ENCODE results near the gene CSGALNACT2. TPM values are rescaled to one million over a fixed set of nuclear protein-coding genes. Genes with fewer than 3 reads are reported as not detected.
A peak's percentile ranks its signal among the peaks of the same experiment; 100 is the strongest.

Gene CSGALNACT2
- total RNA-seq, 1 donor, result 31.8 TPM

DNA sequence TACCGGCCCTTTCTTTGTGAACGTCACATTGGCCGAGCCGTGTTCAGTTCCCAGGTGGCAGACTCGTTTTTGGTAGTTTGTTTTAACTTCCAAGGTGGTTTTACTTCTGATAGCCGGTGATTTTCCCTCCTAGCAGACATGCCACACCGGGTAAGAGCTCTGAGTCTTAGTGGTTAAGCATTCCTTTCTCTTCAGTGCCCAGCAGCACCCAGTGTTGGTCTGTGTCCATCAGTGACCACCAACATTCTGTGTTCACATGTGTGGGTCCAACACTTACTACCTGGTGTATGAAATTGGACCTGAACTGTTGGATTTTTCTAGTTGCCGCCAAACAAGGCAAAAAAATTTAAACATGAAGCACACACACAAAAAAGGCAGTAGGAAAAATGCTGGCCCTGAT, 9.9 kb upstream of the CSGALNACT2 start:
- Histone ChIP-seq H3K4me2 (ENCODE audit: insufficient read depth, low read length) (no peak overlapping the region), H3K9me3 (ENCODE audit: low read depth, low read length) (no peaks in the 10 kb centered on the region), H3K27me3 (ENCODE audit: insufficient read depth, low read length) (peaks cover 7% of the 10 kb centered on the region), H3K36me3 (ENCODE audit: insufficient read depth, low read length) (no peaks in the 10 kb centered on the region), H3K4me1 (ENCODE audit: insufficient read depth, low read length) (peaks cover 16% of the 10 kb centered on the region), H3K79me2 (ENCODE audit: insufficient read depth, low read length) (no peaks in the 10 kb centered on the region), H4K20me1 (ENCODE audit: insufficient read depth, low read length) (no peaks in the 10 kb centered on the region), H3K27ac (ENCODE audit: low read depth, low read length) (no peak overlapping the region), H2AFZ (ENCODE audit: low read length) (no peak overlapping the region), H3K4me3 (ENCODE audit: insufficient read depth, low read length) (no peak overlapping the region)
- no peak for DNase-seq (ENCODE audit: insufficient read length, low spot score, missing footprints)
- TF ChIP-seq, protein P1, sequence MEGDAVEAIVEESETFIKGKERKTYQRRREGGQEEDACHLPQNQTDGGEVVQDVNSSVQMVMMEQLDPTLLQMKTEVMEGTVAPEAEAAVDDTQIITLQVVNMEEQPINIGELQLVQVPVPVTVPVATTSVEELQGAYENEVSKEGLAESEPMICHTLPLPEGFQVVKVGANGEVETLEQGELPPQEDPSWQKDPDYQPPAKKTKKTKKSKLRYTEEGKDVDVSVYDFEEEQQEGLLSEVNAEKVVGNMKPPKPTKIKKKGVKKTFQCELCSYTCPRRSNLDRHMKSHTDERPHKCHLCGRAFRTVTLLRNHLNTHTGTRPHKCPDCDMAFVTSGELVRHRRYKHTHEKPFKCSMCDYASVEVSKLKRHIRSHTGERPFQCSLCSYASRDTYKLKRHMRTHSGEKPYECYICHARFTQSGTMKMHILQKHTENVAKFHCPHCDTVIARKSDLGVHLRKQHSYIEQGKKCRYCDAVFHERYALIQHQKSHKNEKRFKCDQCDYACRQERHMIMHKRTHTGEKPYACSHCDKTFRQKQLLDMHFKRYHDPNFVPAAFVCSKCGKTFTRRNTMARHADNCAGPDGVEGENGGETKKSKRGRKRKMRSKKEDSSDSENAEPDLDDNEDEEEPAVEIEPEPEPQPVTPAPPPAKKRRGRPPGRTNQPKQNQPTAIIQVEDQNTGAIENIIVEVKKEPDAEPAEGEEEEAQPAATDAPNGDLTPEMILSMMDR (IDR thresholded peaks at IDR 0.05; ENCODE audit: extremely low read depth, low read depth, low read length), result no peak

DNA sequence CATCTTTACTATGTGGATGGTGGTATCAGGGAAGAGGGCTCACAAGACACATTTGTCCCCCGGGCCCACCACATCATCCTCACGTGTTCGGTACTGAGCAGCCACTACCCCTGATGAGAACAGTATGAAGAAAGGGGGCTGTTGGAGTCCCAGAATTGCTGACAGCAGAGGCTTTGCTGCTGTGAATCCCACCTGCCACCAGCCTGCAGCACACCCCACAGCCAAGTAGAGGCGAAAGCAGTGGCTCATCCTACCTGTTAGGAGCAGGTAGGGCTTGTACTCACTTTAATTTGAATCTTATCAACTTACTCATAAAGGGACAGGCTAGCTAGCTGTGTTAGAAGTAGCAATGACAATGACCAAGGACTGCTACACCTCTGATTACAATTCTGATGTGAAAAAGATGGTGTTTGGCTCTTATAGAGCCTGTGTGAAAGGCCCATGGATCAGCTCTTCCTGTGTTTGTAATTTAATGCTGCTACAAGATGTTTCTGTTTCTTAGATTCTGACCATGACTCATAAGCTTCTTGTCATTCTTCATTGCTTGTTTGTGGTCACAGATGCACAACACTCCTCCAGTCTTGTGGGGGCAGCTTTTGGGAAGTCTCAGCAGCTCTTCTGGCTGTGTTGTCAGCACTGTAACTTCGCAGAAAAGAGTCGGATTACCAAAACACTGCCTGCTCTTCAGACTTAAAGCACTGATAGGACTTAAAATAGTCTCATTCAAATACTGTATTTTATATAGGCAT, 9.1 kb upstream of the CSGALNACT2 start:
- H3K4me3 ChIP-seq (ENCODE audit: insufficient read depth, low read length), result no peak overlapping the region

DNA sequence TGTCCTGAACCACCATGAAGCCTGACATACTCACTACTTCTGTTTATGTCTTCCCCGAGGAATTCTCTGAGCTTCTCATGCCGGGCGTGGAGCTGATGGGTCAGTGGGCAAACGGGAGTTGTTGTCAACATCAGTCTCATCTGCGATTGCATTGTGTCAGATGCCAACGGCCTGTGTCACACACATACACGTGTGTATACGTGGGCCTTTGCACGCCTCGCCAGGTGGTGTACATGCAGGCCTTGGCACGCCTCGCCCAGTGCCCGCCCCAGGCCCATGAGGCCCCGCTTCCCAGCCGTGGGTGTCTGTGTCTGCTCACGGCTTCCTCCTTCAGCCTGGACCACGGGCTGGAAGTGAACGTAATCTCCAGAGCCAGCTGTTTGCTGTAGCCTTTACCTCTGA, 7.5 kb upstream of the CSGALNACT2 start:
- H3K27me3 ChIP-seq (ENCODE audit: insufficient read depth, low read length), result no peaks in the 10 kb centered on the region
- no peak overlapping the region for H2AFZ ChIP-seq (ENCODE audit: low read length)
- H3K9me3 ChIP-seq (ENCODE audit: low read depth, low read length), result no peaks in the 10 kb centered on the region
- no peaks in the 10 kb centered on the region for H3K79me2 ChIP-seq (ENCODE audit: insufficient read depth, low read length)
- H3K27ac ChIP-seq (ENCODE audit: low read depth, low read length), result no peak overlapping the region
- DNase-seq (ENCODE audit: insufficient read length, low spot score, missing footprints), result peak; percentile 5
- H3K4me3 ChIP-seq (ENCODE audit: insufficient read depth, low read length), result no peak overlapping the region
- no peak overlapping the region for H3K4me2 ChIP-seq (ENCODE audit: insufficient read depth, low read length)
- peaks cover 16% of the 10 kb centered on the region for H3K4me1 ChIP-seq (ENCODE audit: insufficient read depth, low read length)
- H3K36me3 ChIP-seq (ENCODE audit: insufficient read depth, low read length), result no peaks in the 10 kb centered on the region
- peaks cover 4% of the 10 kb centered on the region for H4K20me1 ChIP-seq (ENCODE audit: insufficient read depth, low read length)
- TF ChIP-seq, protein P1 (IDR thresholded peaks at IDR 0.05; ENCODE audit: extremely low read depth, low read depth, low read length), result no peak

More for the DNA sequence above, 9.1 kb upstream of the CSGALNACT2 start:
- H3K79me2 ChIP-seq (ENCODE audit: insufficient read depth, low read length), result no peaks in the 10 kb centered on the region
- H4K20me1 ChIP-seq (ENCODE audit: insufficient read depth, low read length), result peaks cover 2% of the 10 kb centered on the region
- H3K36me3 ChIP-seq (ENCODE audit: insufficient read depth, low read length), result no peaks in the 10 kb centered on the region
- H3K27ac ChIP-seq (ENCODE audit: low read depth, low read length), result peak overlapping the region; percentile 69
- peaks cover 16% of the 10 kb centered on the region for H3K4me1 ChIP-seq (ENCODE audit: insufficient read depth, low read length)
- no peaks in the 10 kb centered on the region for H3K9me3 ChIP-seq (ENCODE audit: low read depth, low read length)
- peak; percentile 99 for DNase-seq (ENCODE audit: insufficient read length, low spot score, missing footprints)
- TF ChIP-seq, protein P1 (IDR thresholded peaks at IDR 0.05; ENCODE audit: extremely low read depth, low read depth, low read length), result no peak
- peaks cover 7% of the 10 kb centered on the region for H3K27me3 ChIP-seq (ENCODE audit: insufficient read depth, low read length)
- H2AFZ ChIP-seq (ENCODE audit: low read length), result no peak overlapping the region
- H3K4me2 ChIP-seq (ENCODE audit: insufficient read depth, low read length), result peak overlapping the region; percentile 64

DNA sequence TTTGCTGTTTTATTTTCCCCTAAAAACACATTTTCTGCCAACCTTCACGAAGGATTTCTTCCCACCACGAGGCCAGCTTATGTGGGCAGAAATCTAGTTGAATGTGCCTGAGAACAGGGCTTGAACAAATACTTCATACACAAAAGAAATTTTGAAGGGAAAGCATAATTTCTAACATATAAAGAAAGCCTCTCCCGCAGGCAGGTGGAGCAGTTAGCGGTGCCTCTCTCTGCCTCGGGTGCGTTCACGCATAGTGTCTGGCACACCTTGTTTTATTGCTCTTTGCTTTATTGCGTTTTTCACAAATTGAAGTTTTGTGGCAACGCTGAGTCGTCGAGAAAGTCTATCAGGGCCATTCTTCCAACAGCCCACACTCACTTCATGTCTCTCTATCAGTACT, 7.0 kb upstream of the CSGALNACT2 start:
- DNase-seq (ENCODE audit: insufficient read length, low spot score, missing footprints), result peak; percentile 39
- TF ChIP-seq, protein P1 (IDR thresholded peaks at IDR 0.05; ENCODE audit: extremely low read depth, low read depth, low read length), result no peak
- Histone ChIP-seq H3K4me3 (ENCODE audit: insufficient read depth, low read length) (no peak overlapping the region), H3K27ac (ENCODE audit: low read depth, low read length) (no peak overlapping the region), H2AFZ (ENCODE audit: low read length) (no peak overlapping the region), H3K4me2 (ENCODE audit: insufficient read depth, low read length) (no peak overlapping the region), H3K36me3 (ENCODE audit: insufficient read depth, low read length) (peaks cover 2% of the 10 kb centered on the region), H3K9me3 (ENCODE audit: low read depth, low read length) (no peaks in the 10 kb centered on the region), H4K20me1 (ENCODE audit: insufficient read depth, low read length) (peaks cover 4% of the 10 kb centered on the region), H3K27me3 (ENCODE audit: insufficient read depth, low read length) (no peaks in the 10 kb centered on the region), H3K79me2 (ENCODE audit: insufficient read depth, low read length) (peaks cover 4% of the 10 kb centered on the region), H3K4me1 (ENCODE audit: insufficient read depth, low read length) (peaks cover 16% of the 10 kb centered on the region)
